Hematopoietic multipotent progenitor cell treated with erythropoietin and hydrocortisone succinate and interleukin-3 and kit ligand, for 17 days (in vitro differentiated cells): ENCODE data around the gene OOSP1.
"Not testable (repeated sequence)": the region's sequence is repeated elsewhere in the genome, so short reads cannot be mapped to it uniquely, and the experiment has no call there.

Experiments
- DNase-seq: peaks from one replicate; pipeline ENCODE4 v3.0.0-alpha.2; 2015; ENCODE audit warnings: low spot score

Gene OOSP1

GRCh38 chr11:59938132-59938531 lies at the start of gene OOSP1:
OOSP1 (plus strand) TSS chr11:59938432; CDS start chr11:59938455, 23 bp downstream.
- DNase-seq: no peak

- DNase-seq: no peak
Observed at GRCh38 chr11:59891781-59892181, 46.5 kb upstream of the OOSP1 start.

GRCh38 chr11:59894616-59895015 lies 43.6 kb upstream of the OOSP1 start:
- DNase-seq: no peak

GRCh38 chr11:59898046-59898445 lies 40.2 kb upstream of the OOSP1 start:
- no peak for DNase-seq

GRCh38 chr11:59898650-59899049 lies 39.6 kb upstream of the OOSP1 start:
- no peak for DNase-seq

- DNase-seq: no peak
Observed at GRCh38 chr11:59899532-59899931, 38.7 kb upstream of the OOSP1 start.

GRCh38 chr11:59900366-59901126 lies 37.7 kb upstream of the OOSP1 start:
- DNase-seq: no peak

- DNase-seq: no peak
Observed at GRCh38 chr11:59901306-59901705, 36.9 kb upstream of the OOSP1 start.

GRCh38 chr11:59903569-59903968 lies 34.7 kb upstream of the OOSP1 start:
- not testable (repeated sequence) for DNase-seq

GRCh38 chr11:59918480-59918879 lies 19.8 kb upstream of the OOSP1 start:
- DNase-seq: no peak

GRCh38 chr11:59918987-59919589 lies 19.1 kb upstream of the OOSP1 start:
- no peak for DNase-seq

- DNase-seq: no peak
Observed at GRCh38 chr11:59923813-59924212, 14.4 kb upstream of the OOSP1 start.

- no peak for DNase-seq
Observed at GRCh38 chr11:59931688-59932087, 6.5 kb upstream of the OOSP1 start.

- DNase-seq: no peak
Observed at GRCh38 chr11:59938718-59939117, 486 bp downstream of the OOSP1 start.

- no peak for DNase-seq
Observed at GRCh38 chr11:59939482-59939881, 1.2 kb downstream of the OOSP1 start.

GRCh38 chr11:59941091-59941490 lies 2.9 kb downstream of the OOSP1 start:
- DNase-seq: no peak

- no peak for DNase-seq
Observed at GRCh38 chr11:59943997-59944714, 5.9 kb downstream of the OOSP1 start.

GRCh38 chr11:59944720-59945119 lies 6.5 kb downstream of the OOSP1 start:
- DNase-seq: no peak

GRCh38 chr11:59953463-59954218 lies 15.4 kb downstream of the OOSP1 start:
- no peak for DNase-seq

- DNase-seq: no peak
Observed at GRCh38 chr11:59954219-59954847, 16.1 kb downstream of the OOSP1 start.

GRCh38 chr11:59957094-59957493 lies 18.9 kb downstream of the OOSP1 start:
- DNase-seq: no peak
